GM12891 (cell line): ENCODE data around the gene TCP11.

Experiments used
- PAX5 ChIP-seq: IDR thresholded peaks from 2 replicates; pipeline ENCODE4 v1.6.1; 2011; ENCODE audit warnings: low read length, moderate library complexity, mild to moderate bottlenecking; ENCODE audit not compliant: insufficient read depth, severe bottlenecking
- POLR2A ChIP-seq: IDR thresholded peaks from 2 replicates; pipeline ENCODE4 v1.6.1; 2011; ENCODE audit warnings: low read depth, low read length, control low read depth
- POLR2AphosphoS5 ChIP-seq: IDR thresholded peaks from 2 replicates; pipeline ENCODE4 v1.6.1; 2011; ENCODE audit warnings: low read depth, low read length, control low read depth
- TAF1 ChIP-seq: IDR thresholded peaks from 2 replicates; pipeline ENCODE4 v1.6.1; 2011; ENCODE audit warnings: low read depth, low read length, control low read depth

- TF ChIP-seq TAF1 (no peak), POLR2AphosphoS5 (no peak), POLR2A (no peak), PAX5 (no peak)
These were observed 20.9 kb upstream of the TCP11 start for GRCh38 chr6:35161776-35162607.
